Hepatocyte (in vitro differentiated cells): ENCODE measurements around the gene FBXL7.

Source experiments
- CTCF ChIP-seq: fragments of 200-600 bp; sonication (generic); IDR thresholded peaks from 2 replicates; pipeline ENCODE4 v1.5.1; 2016; ENCODE audit warnings: antibody characterized with exemption, mild to moderate bottlenecking; ENCODE audit not compliant: poor library complexity
- EZH2 ChIP-seq: fragments of 200-600 bp; sonication (generic); IDR thresholded peaks from 2 replicates; pipeline ENCODE4 v1.6.1; 2016; ENCODE audit warnings: antibody characterized with exemption, mild to moderate bottlenecking, borderline replicate concordance
- EZH2phosphoT487 ChIP-seq: fragments of 200-600 bp; sonication (generic); IDR thresholded peaks from one replicate; pipeline ENCODE4 v1.6.1; 2018; ENCODE audit warnings: antibody characterized with exemption, mild to moderate bottlenecking, low read depth, moderate library complexity; ENCODE audit not compliant: unreplicated experiment, severe bottlenecking

- TF ChIP-seq CTCF (no peak), EZH2phosphoT487 (no peak), EZH2 (no peak)
These were observed 398.7 kb downstream of the FBXL7 start for GRCh38 chr5:15898641-15899040.
